GM06990 (cell line): ENCODE measurements around the gene PTGIS.

ENCODE experiments used
- DNase-seq: peaks from one replicate; pipeline ENCODE4 v3.0.0-alpha.2; 2011; ENCODE audit not compliant: insufficient read length; ENCODE audit errors: extremely low read depth
- H3K27me3 ChIP-seq: replicated peaks from 2 replicates; pipeline ENCODE4 v1.6.0; 2011; ENCODE audit warnings: low read length; ENCODE audit not compliant: control insufficient read depth, insufficient read depth
- H3K36me3 ChIP-seq: 2 replicates; pipeline ENCODE4 v1.5.1; 2011; ENCODE audit warnings: low read length; ENCODE audit not compliant: control insufficient read depth, insufficient read depth
- H3K4me3 ChIP-seq: replicated peaks from 2 replicates; pipeline ENCODE4 v1.5.1; 2011; ENCODE audit warnings: low read depth, mild to moderate bottlenecking, control low read depth, low read length
- TF ChIP-seq, protein P1 (sequence below): IDR thresholded peaks from 2 replicates; pipeline ENCODE4 v1.5.1; 2011; ENCODE audit warnings: low read length, control low read depth, mild to moderate bottlenecking, inconsistent platforms; ENCODE audit not compliant: insufficient read depth, poor library complexity, severe bottlenecking

Gene PTGIS

DNA sequence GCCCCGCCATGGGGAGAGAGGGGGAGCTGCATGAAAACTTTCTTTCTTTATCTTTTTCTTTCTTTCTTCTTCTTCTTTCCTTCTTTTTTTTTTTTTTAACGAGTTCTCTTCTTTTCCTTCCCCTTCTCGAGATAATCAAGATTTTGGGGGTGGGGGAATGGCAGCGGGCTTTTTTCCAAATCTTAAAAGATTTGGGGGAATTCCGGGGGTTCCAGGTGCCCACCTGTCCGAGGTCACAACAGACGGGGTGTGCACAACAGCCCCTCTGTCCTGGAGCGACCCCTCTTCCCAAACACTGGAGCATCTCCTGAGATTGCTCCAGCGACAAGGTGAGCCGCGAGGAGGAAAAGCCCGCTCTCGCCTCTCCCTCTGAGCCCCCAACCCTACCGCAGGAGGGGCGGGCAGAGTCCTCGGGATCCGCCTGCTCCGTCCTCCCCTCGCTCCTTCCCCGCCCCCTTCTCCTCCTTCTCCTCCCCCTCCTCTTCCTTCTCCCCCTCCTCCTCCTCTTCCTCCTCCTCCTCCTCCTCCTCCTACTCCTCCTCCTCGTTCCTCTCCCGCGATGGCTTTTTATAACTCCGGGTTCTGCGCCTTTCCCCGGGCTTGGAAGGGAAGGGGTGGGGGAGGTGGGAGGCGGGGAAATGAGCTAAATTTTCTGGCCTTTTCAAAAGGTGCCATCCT, 84.8 kb downstream of the PTGIS start:
- no peaks in the 10 kb centered on the region for H3K36me3 ChIP-seq
- DNase-seq = no peak
- H3K27me3 ChIP-seq = no peaks in the 10 kb centered on the region
- H3K4me3 ChIP-seq = no peak overlapping the region
- TF ChIP-seq, protein P1, sequence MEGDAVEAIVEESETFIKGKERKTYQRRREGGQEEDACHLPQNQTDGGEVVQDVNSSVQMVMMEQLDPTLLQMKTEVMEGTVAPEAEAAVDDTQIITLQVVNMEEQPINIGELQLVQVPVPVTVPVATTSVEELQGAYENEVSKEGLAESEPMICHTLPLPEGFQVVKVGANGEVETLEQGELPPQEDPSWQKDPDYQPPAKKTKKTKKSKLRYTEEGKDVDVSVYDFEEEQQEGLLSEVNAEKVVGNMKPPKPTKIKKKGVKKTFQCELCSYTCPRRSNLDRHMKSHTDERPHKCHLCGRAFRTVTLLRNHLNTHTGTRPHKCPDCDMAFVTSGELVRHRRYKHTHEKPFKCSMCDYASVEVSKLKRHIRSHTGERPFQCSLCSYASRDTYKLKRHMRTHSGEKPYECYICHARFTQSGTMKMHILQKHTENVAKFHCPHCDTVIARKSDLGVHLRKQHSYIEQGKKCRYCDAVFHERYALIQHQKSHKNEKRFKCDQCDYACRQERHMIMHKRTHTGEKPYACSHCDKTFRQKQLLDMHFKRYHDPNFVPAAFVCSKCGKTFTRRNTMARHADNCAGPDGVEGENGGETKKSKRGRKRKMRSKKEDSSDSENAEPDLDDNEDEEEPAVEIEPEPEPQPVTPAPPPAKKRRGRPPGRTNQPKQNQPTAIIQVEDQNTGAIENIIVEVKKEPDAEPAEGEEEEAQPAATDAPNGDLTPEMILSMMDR = no peak

DNA sequence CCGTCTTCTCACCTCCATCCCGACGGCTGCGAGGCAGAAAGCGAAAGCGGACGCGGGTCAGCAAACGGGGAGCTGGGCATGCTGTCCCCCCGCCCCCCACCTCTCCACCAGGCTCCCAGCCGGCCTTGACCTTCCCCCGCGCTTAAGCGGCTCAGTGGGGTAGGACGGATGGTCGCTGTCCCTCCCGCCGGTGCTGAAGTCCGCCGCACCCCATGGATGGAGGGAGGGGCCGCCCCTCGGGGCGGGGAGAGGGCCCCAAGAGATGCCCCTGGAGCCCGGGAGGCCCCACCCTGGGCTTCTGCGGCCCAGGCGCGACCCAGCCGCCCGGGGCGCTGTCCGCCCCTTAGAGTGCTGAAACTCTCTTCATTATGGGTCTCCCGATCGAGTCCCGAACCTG, 85.3 kb downstream of the PTGIS start, which contains the start of gene KCNB1:
KCNB1 (minus strand) TSS at position 48 of the 397 bp plus-strand sequence. CDS start 188 bp downstream, outside the sequence.
- Histone ChIP-seq H3K36me3 (no peaks in the 10 kb centered on the region), H3K27me3 (no peaks in the 10 kb centered on the region), H3K4me3 (no peak within 1 kb of the TSS)
- peak; percentile 16 for DNase-seq
- TF ChIP-seq, protein P1 = no peak

GRCh38 chr20:49482173-49482572, 85.8 kb downstream of the PTGIS start:
- no peak overlapping the region for H3K4me3 ChIP-seq
- no peak for DNase-seq
- no peaks in the 10 kb centered on the region for H3K36me3 ChIP-seq
- H3K27me3 ChIP-seq = no peaks in the 10 kb centered on the region
- TF ChIP-seq, protein P1 = no peak

DNA sequence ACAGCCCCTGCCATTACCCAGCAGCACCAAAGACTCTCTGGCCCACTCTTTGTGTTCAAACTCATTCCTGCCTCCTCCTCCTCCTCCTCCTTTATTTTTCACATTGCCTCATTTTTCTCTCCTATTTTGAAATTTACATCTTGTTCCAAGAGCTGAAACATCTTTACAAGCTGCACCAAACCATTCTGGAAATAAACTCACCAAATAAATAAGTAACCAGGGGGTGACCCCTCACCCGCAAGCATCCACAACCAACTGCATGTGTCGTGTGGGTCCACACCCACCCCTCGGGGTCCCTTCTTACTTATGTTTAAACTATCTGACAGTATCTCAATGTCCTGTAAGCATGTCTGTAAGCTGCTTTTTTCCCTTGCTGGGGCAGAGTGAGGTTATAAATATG, 86.8 kb downstream of the PTGIS start:
- no peaks in the 10 kb centered on the region for H3K27me3 ChIP-seq
- TF ChIP-seq, protein P1 = no peak
- H3K36me3 ChIP-seq = no peaks in the 10 kb centered on the region
- DNase-seq = no peak
- no peak overlapping the region for H3K4me3 ChIP-seq

GRCh38 chr20:49480236-49480635, 87.7 kb downstream of the PTGIS start:
- DNase-seq = no peak
- Histone ChIP-seq H3K36me3 (no peaks in the 10 kb centered on the region), H3K27me3 (no peaks in the 10 kb centered on the region; the same call in 1 of the 2 replicates), H3K4me3 (no peak overlapping the region)
- TF ChIP-seq, protein P1 = no peak
